HepG2 (cell line): ENCODE measurements around the gene VGLL3.

Experiments used
- CTCF ChIP-seq: sonication (generic); formaldehyde crosslinking; IDR thresholded peaks from 2 replicates; pipeline ENCODE4 v1.5.0; 2020; ENCODE audit warnings: mild to moderate bottlenecking, missing genetic modification reagents, moderate library complexity
- POLR2AphosphoS5 ChIP-seq: IDR thresholded peaks from 2 replicates; pipeline ENCODE4 v1.6.1; 2012; ENCODE audit warnings: low read depth, low read length
- ZBTB26 ChIP-seq: IDR thresholded peaks from 2 replicates; pipeline ENCODE4 v1.6.1; 2016; ENCODE audit warnings: missing compliant biosample characterization, missing genetic modification reagents, borderline replicate concordance
- ZBTB43 ChIP-seq: sonication (generic); formaldehyde crosslinking; conservative IDR thresholded peaks from 2 replicates; pipeline ENCODE4 v1.4.0; 2020; ENCODE audit warnings: missing genetic modification reagents

GRCh38 chr3:86982883-86983282, 8.1 kb downstream of the VGLL3 start:
- TF ChIP-seq ZBTB43 (CRISPR knock-in tag) (no peak), CTCF (CRISPR knock-in tag) (no peak), ZBTB26 (CRISPR knock-in tag) (no peak), POLR2AphosphoS5 (no peak)
